OCI-LY1 (cell line): ENCODE data around the gene MARK2.

Source experiments
- H2AFZ ChIP-seq: fragments of 200-600 bp; sonication (generic), shearing (Covaris generic); 2 replicates; pipeline ENCODE4 v1.6.0; 2014; ENCODE audit warnings: antibody characterized with exemption, mild to moderate bottlenecking, low read length
- H3F3A ChIP-seq: fragments of 200-600 bp; sonication (generic), shearing (Covaris generic); 2 replicates; pipeline ENCODE4 v1.6.0; 2014; ENCODE audit warnings: mild to moderate bottlenecking, antibody characterized with exemption, low read length, moderate library complexity; ENCODE audit not compliant: insufficient read depth
- H3K27ac ChIP-seq: fragments of 200-600 bp; sonication (generic); 2 replicates; pipeline ENCODE4 v1.5.1; 2014; ENCODE audit warnings: low read length, mixed run types, mild to moderate bottlenecking, low read depth; ENCODE audit not compliant: poor library complexity, severe bottlenecking
- H3K27me3 ChIP-seq: fragments of 200-600 bp; sonication (generic); 2 replicates; pipeline ENCODE4 v1.6.0; 2014; ENCODE audit warnings: antibody characterized with exemption, mild to moderate bottlenecking, low read length, moderate library complexity; ENCODE audit not compliant: insufficient read depth
- H3K36me3 ChIP-seq: fragments of 200-600 bp; sonication (generic); 2 replicates; pipeline ENCODE4 v1.6.1; 2014; ENCODE audit warnings: mild to moderate bottlenecking, antibody characterized with exemption, low read length, moderate library complexity, mixed read lengths; ENCODE audit not compliant: insufficient read depth
- H3K4me1 ChIP-seq: fragments of 200-600 bp; sonication (generic); 2 replicates; pipeline ENCODE4 v1.5.1; 2014; ENCODE audit warnings: mild to moderate bottlenecking, low read length, moderate library complexity; ENCODE audit not compliant: insufficient read depth, severe bottlenecking
- H3K4me2 ChIP-seq: fragments of 200-600 bp; sonication (generic), shearing (Covaris generic); 2 replicates; pipeline ENCODE4 v1.6.1; 2014; ENCODE audit warnings: low read length
- H3K4me3 ChIP-seq: fragments of 200-600 bp; sonication (generic); 2 replicates; pipeline ENCODE4 v1.5.1; 2014; ENCODE audit warnings: low read length, low read depth, mild to moderate bottlenecking, mixed read lengths; ENCODE audit not compliant: poor library complexity, severe bottlenecking
- H3K79me2 ChIP-seq: fragments of 200-600 bp; shearing (Covaris generic); 2 replicates; pipeline ENCODE4 v1.6.1; 2016; ENCODE audit warnings: mixed run types, low read length, mixed read lengths; ENCODE audit not compliant: insufficient read depth
- H3K9ac ChIP-seq: fragments of 200-600 bp; sonication (generic), shearing (Covaris generic); 2 replicates; pipeline ENCODE4 v1.6.1; 2014; ENCODE audit warnings: mild to moderate bottlenecking, low read length, mixed read lengths
- H3K9me2 ChIP-seq: fragments of 200-600 bp; sonication (generic), shearing (Covaris generic); 2 replicates; pipeline ENCODE4 v1.6.1; 2014; ENCODE audit warnings: low read depth, mild to moderate bottlenecking, low read length, mixed read lengths
- H3K9me3 ChIP-seq: fragments of 200-600 bp; shearing (Covaris generic); 2 replicates; pipeline ENCODE4 v1.6.1; 2014; ENCODE audit warnings: low read length, mixed read lengths
- H4K20me1 ChIP-seq: fragments of 200-600 bp; sonication (generic), shearing (Covaris generic); 2 replicates; pipeline ENCODE4 v1.6.0; 2016; ENCODE audit warnings: mild to moderate bottlenecking, low read length; ENCODE audit not compliant: insufficient read depth
- EZH2 ChIP-seq: fragments of 200-600 bp; sonication (generic), shearing (Covaris generic); IDR thresholded peaks from 2 replicates; pipeline ENCODE4 v1.8.0; 2017; ENCODE audit warnings: borderline replicate concordance, mixed run types, mild to moderate bottlenecking, antibody characterized with exemption, low read length, moderate library complexity, mixed read lengths
- TF ChIP-seq, protein P1 (sequence below): fragments of 200-600 bp; sonication (generic), shearing (Covaris generic); IDR thresholded peaks from 2 replicates; pipeline ENCODE4 v1.5.1; 2017; ENCODE audit warnings: mild to moderate bottlenecking, antibody characterized with exemption, low read length, moderate library complexity, mixed read lengths

MARK2 gene

DNA sequence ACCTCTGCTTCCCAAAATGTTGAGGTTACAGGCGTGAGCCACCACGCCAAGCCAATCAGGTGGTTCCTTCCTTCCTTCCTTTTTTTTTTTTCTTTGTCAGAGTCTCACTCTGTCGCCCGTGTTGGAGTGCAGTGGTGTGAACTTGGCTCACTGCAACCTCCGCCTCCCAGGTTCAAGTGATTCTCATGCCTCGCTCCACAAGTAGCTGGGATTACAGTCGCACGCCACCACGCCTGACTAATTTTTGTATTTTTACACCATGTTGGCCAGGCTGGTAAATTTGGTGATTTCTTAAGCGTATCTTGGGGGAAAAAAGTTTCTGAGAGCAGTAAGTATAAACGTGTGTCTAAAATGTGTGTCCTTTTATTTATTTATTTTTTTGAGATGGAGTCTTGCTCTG is 43.8 kb upstream of the MARK2 start:
- no peaks in the 10 kb centered on the region for H3K79me2 ChIP-seq
- no peaks in the 10 kb centered on the region for H3K9me2 ChIP-seq
- H3K9ac ChIP-seq: no peak overlapping the region
- no peak overlapping the region for H3K4me2 ChIP-seq
- no peaks in the 10 kb centered on the region; the same call in 1 of the 2 replicates for H3K36me3 ChIP-seq
- H3K9me3 ChIP-seq: peaks cover 4% of the 10 kb centered on the region; the same call in 1 of the 2 replicates
- no peaks in the 10 kb centered on the region for H4K20me1 ChIP-seq
- H3K27ac ChIP-seq: no peak overlapping the region
- TF ChIP-seq, protein P1, sequence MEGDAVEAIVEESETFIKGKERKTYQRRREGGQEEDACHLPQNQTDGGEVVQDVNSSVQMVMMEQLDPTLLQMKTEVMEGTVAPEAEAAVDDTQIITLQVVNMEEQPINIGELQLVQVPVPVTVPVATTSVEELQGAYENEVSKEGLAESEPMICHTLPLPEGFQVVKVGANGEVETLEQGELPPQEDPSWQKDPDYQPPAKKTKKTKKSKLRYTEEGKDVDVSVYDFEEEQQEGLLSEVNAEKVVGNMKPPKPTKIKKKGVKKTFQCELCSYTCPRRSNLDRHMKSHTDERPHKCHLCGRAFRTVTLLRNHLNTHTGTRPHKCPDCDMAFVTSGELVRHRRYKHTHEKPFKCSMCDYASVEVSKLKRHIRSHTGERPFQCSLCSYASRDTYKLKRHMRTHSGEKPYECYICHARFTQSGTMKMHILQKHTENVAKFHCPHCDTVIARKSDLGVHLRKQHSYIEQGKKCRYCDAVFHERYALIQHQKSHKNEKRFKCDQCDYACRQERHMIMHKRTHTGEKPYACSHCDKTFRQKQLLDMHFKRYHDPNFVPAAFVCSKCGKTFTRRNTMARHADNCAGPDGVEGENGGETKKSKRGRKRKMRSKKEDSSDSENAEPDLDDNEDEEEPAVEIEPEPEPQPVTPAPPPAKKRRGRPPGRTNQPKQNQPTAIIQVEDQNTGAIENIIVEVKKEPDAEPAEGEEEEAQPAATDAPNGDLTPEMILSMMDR: no peak
- TF ChIP-seq EZH2: no peak
- H3K27me3 ChIP-seq: peaks cover 9% of the 10 kb centered on the region; the same call in 1 of the 2 replicates
- no peaks in the 10 kb centered on the region for H3K4me1 ChIP-seq
- no peak overlapping the region for H3K4me3 ChIP-seq
- H2AFZ ChIP-seq: no peak overlapping the region
- no peaks in the 10 kb centered on the region for H3F3A ChIP-seq

DNA sequence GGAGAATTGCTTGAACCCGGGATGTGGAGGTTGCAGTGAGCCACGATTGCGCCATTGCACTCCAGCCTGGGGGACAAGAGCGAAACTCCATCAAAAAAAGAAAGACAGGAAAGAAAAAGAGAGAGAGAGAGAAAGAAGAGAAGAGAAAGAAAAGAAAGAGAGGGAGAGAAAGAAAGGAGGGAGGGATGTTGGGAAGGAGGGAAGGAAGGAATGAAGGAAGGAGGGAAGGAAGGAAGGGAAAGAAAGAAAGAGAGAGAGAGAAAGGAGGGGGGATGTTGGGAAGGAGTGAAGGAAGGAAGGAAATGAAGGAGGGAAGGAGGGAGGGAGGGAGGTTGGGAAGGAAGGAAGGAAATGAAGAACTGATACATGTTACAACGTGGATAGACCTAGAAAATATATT is 38.0 kb upstream of the MARK2 start:
- Histone ChIP-seq H3K9me3 (no peaks in the 10 kb centered on the region), H3K4me1 (peaks cover 5% of the 10 kb centered on the region), H3K9ac (no peak overlapping the region), H3F3A (no peaks in the 10 kb centered on the region), H3K4me3 (no peak overlapping the region), H3K27ac (no peak overlapping the region), H3K27me3 (peaks cover 12% of the 10 kb centered on the region; the same call in 1 of the 2 replicates), H3K79me2 (no peaks in the 10 kb centered on the region), H3K36me3 (no peaks in the 10 kb centered on the region), H3K4me2 (no peak overlapping the region), H3K9me2 (no peaks in the 10 kb centered on the region), H2AFZ (no peak overlapping the region), H4K20me1 (no peaks in the 10 kb centered on the region)
- TF ChIP-seq, protein P1: no peak
- no peak for TF ChIP-seq EZH2

DNA sequence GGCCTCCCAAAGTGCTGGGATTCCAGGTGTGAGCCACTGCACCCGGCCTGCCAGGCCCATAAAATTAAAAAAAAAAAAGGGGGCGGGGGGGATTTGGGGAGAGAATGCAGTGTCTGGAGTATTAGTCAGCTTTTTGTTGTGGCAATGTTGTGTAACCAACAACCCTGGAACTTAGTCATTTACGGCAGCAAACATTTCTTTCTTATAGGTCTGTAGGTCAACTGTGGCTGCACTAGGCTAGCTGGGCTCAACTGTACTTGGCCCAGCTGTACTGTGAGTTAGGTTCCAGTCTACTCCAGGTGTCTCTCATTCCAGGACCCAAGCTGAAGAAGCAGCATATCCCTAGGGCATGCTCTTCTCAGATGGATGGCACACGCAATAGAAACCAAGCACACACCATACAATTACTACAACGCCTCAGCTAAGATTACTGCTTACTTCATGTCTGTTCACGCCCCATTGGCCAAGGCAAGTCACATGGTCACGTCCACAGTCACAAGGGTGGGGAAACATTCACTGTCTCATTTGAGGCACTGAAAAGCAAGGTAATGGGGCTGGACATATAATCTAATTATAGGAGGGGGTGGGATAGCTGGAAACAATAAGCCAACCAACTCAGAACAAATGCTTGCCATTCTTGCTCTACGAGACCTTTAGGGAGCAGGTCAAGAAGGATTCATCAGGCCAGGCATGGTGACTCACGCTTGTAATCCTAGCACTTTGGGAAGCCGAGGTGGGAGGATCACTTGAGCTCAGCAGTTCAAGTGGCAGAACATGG is 36.1 kb upstream of the MARK2 start:
- no peak overlapping the region for H3K9ac ChIP-seq
- H2AFZ ChIP-seq: 0 out of 2 replicates have a peak overlapping the region, but pooled peaks have one; percentile 2
- H3K9me2 ChIP-seq: no peaks in the 10 kb centered on the region
- no peaks in the 10 kb centered on the region for H4K20me1 ChIP-seq
- H3K79me2 ChIP-seq: no peaks in the 10 kb centered on the region
- H3K4me3 ChIP-seq: no peak overlapping the region
- H3F3A ChIP-seq: no peaks in the 10 kb centered on the region
- no peak for TF ChIP-seq EZH2
- TF ChIP-seq, protein P1: no peak
- H3K27me3 ChIP-seq: 0 out of 2 replicates have a peak, but pooled peaks cover 6% of the 10 kb centered on the region
- H3K9me3 ChIP-seq: no peaks in the 10 kb centered on the region
- H3K27ac ChIP-seq: no peak overlapping the region
- H3K36me3 ChIP-seq: no peaks in the 10 kb centered on the region
- H3K4me1 ChIP-seq: peaks cover 5% of the 10 kb centered on the region
- no peak overlapping the region for H3K4me2 ChIP-seq
